Left cardiac atrium (tissue), 4 donors: ENCODE data around the gene DLST. TPM values are rescaled to one million over a fixed set of nuclear protein-coding genes. Genes with fewer than 3 reads are reported as not detected.

Experiments
- ATAC-seq, 2 donors: fragments of 200-7000 bp; cut with Tn5 transposase; one replicate each; pipeline ENCODE4 v1.9.1; 2020; ENCODE audit warnings: mild to moderate bottlenecking in 2 of 2, moderate library complexity in 2 of 2
- DNase-seq: peaks from one replicate; pipeline ENCODE4 v3.0.0-alpha.2; 2020
- intact Hi-C, 2 donors: fragments of 100-400 bp; cut with DNase I; formaldehyde crosslinking; loops; one replicate each; pipeline versions ENCODE4 v1.14.1 to v1.15.1; 2022 to 2023
- total RNA-seq, 2 donors: library from RNA; stranded (reverse); fragmentation: NEBNext Ultra II Directional; extraction: Animal tissue kit (Norgen Biotek cat#: 25700); gene quantifications; one replicate each; pipeline ENCODE4 v1.2.1, GENCODE V29; 2021
- donor health status: DM: no; HTN: yes; CAD: no.
- donor health status: DM: no; HTN: yes; CAD: no; lungs with severe emphysema.
- donor health status: DM: yes; HTN: yes; CAD: no.
- donor health status: Dilated cardiomyopathy.

The DLST gene
- total RNA-seq, 2 donors from 2014 or later, result 133 to 137 TPM

- intact Hi-C loops, result loop anchor here (5.0 to 10.0 kb wide), 2 partner anchors 55 to 137 kb away; partner anchors contain the start of gene EIF2B2 (in 1 of the 2)
- DNase-seq (no peak), ATAC-seq (no peak)
These were observed 65.9 kb downstream of the DLST start for GRCh38 chr14:74947353-74948227.

GRCh38 chr14:74948228-74949175 lies 66.8 kb downstream of the DLST start:
- DNase-seq, result no peak
- intact Hi-C loops, result loop anchor here (5.0 to 10.0 kb wide), 2 partner anchors 54 to 136 kb away; partner anchors contain the start of gene EIF2B2 (in 1 of the 2)
- ATAC-seq, result no peak

- DNase-seq (no peak), ATAC-seq (no peak)
- intact Hi-C loops, result loop anchor here (5.0 to 10.0 kb wide), 2 partner anchors 53 to 136 kb away; partner anchors contain the start of gene EIF2B2 (in 1 of the 2)
These were observed 67.5 kb downstream of the DLST start for GRCh38 chr14:74949191-74949601.

- intact Hi-C loops, result loop anchor here (5.0 to 10.0 kb wide), 2 partner anchors 52 to 135 kb away; partner anchors contain the start of gene EIF2B2 (in 1 of the 2)
- ATAC-seq, result no peak
- no peak for DNase-seq
These were observed 68.3 kb downstream of the DLST start for GRCh38 chr14:74949859-74950573.

GRCh38 chr14:74950795-74951442 lies 69.2 kb downstream of the DLST start:
- intact Hi-C loops, result no loop called here
- DNase-seq, result no peak
- ATAC-seq, result no peak

GRCh38 chr14:74951443-74952179 lies 69.9 kb downstream of the DLST start:
- intact Hi-C loops, result no loop called here
- no peak for DNase-seq
- ATAC-seq, result no peak

- DNase-seq, result no peak
- ATAC-seq, result no peak
- intact Hi-C loops, result no loop called here
These were observed 70.5 kb downstream of the DLST start for GRCh38 chr14:74952180-74952665.

GRCh38 chr14:74952697-74953484 lies 71.2 kb downstream of the DLST start:
- intact Hi-C loops, result no loop called here
- DNase-seq, result no peak

More at GRCh38 chr14:74952697-74953484, 71.2 kb downstream of the DLST start:
- ATAC-seq, result no peak

Other genes with a start within 250 kb of the DLST start
- gene AREL1, start 168.8 kb upstream of the DLST start, total RNA-seq, result 10 to 100 TPM; 18.4 to 25.2 TPM
- 10 to 100 TPM; 29.6 to 37.9 TPM for gene FCF1, start 168.8 kb upstream of the DLST start, total RNA-seq
- gene YLPM1, start 118.6 kb upstream of the DLST start, total RNA-seq, result 10 to 100 TPM; 28.3 to 31.5 TPM
- gene PROX2, start 5.8 kb upstream of the DLST start, total RNA-seq, result not detected
- gene RPS6KL1, start 41.3 kb downstream of the DLST start, total RNA-seq, result 10 to 100 TPM; 11.9 to 15.4 TPM
- gene PGF, start 73.7 kb downstream of the DLST start, total RNA-seq, result 1 to 10 TPM; 4.6 to 5.0 TPM
- gene EIF2B2, start 121.0 kb downstream of the DLST start, total RNA-seq, result 10 to 100 TPM; 27.8 to 30.3 TPM
- 10 to 100 TPM; 16.6 to 20.8 TPM for gene MLH3, start 169.6 kb downstream of the DLST start, total RNA-seq
- gene ACYP1, start 182.1 kb downstream of the DLST start, total RNA-seq, result 10 to 100 TPM in 1 of 2 donors, 1 to 10 TPM in 1; 7.4 to 13.5 TPM
- 1 to 10 TPM; 7.5 to 7.8 TPM for gene ZC2HC1C, start 187.7 kb downstream of the DLST start, total RNA-seq
- gene NEK9, start 245.1 kb downstream of the DLST start, total RNA-seq, result 100 to 1,000 TPM in 1 of 2 donors, 10 to 100 TPM in 1; 89.1 to 102 TPM